ENCODE results near the gene STX8. TPM values are rescaled to one million over a fixed set of nuclear protein-coding genes. Genes with fewer than 3 reads are reported as not detected.

STX8 gene
- total RNA-seq, 2 donors from 2014 or later: 41.6 to 57.2 TPM

- intact Hi-C loops (cut with DNase I): no loop called here
- H3K4me3 ChIP-seq: no peak overlapping the region
- no peaks in the 10 kb centered on the region for H3K4me1 ChIP-seq
- no peaks in the 10 kb centered on the region for H3K36me3 ChIP-seq
- TF ChIP-seq CTCF (IDR thresholded peaks at IDR 0.05): no peak
- H3K27ac ChIP-seq: no peak overlapping the region
- no peak overlapping the region for H3K9ac ChIP-seq (ENCODE audit: low read depth in 2 of 2, low read length in 2 of 2)
- H3K9me3 ChIP-seq: no peaks in the 10 kb centered on the region
- H3K27me3 ChIP-seq: no peaks in the 10 kb centered on the region
- no peak for DNase-seq
These were observed 289.8 kb downstream of the STX8 start for GRCh38 chr17:9285602-9286427.

- DNase-seq: peak; percentile 38
- no peaks in the 10 kb centered on the region for H3K9me3 ChIP-seq
- H3K4me1 ChIP-seq: no peaks in the 10 kb centered on the region
- no peaks in the 10 kb centered on the region for H3K36me3 ChIP-seq
- intact Hi-C loops (cut with DNase I): no loop called here
- no peaks in the 10 kb centered on the region for H3K27me3 ChIP-seq
- no peak for TF ChIP-seq CTCF (IDR thresholded peaks at IDR 0.05)
- H3K27ac ChIP-seq: no peak overlapping the region
- H3K4me3 ChIP-seq: no peak overlapping the region
- no peak overlapping the region for H3K9ac ChIP-seq (ENCODE audit: low read depth in 2 of 2, low read length in 2 of 2)
These were observed 290.7 kb downstream of the STX8 start for GRCh38 chr17:9284884-9285283.

GRCh38 chr17:9283909-9284308 is 291.7 kb downstream of the STX8 start:
- intact Hi-C loops (cut with DNase I): no loop called here
- H3K4me1 ChIP-seq: no peaks in the 10 kb centered on the region
- no peak for DNase-seq
- TF ChIP-seq CTCF (IDR thresholded peaks at IDR 0.05): no peak
- H3K4me3 ChIP-seq: no peak overlapping the region
- H3K36me3 ChIP-seq: no peaks in the 10 kb centered on the region
- H3K27me3 ChIP-seq: no peaks in the 10 kb centered on the region
- H3K27ac ChIP-seq: no peak overlapping the region
- H3K9ac ChIP-seq (ENCODE audit: low read depth in 2 of 2, low read length in 2 of 2): no peak overlapping the region
- H3K9me3 ChIP-seq: no peaks in the 10 kb centered on the region

- H3K9me3 ChIP-seq: no peaks in the 10 kb centered on the region
- H3K9ac ChIP-seq (ENCODE audit: low read depth in 2 of 2, low read length in 2 of 2): no peak overlapping the region
- H3K4me3 ChIP-seq: no peak overlapping the region
- TF ChIP-seq CTCF (IDR thresholded peaks at IDR 0.05): no peak
- H3K27me3 ChIP-seq: no peaks in the 10 kb centered on the region
- no peaks in the 10 kb centered on the region for H3K4me1 ChIP-seq
- no peaks in the 10 kb centered on the region for H3K36me3 ChIP-seq
- no peak for DNase-seq
- H3K27ac ChIP-seq: no peak overlapping the region
- intact Hi-C loops (cut with DNase I): no loop called here
These were observed 295.7 kb downstream of the STX8 start for GRCh38 chr17:9279893-9280292.

- H3K27me3 ChIP-seq: no peaks in the 10 kb centered on the region
- DNase-seq: no peak
- TF ChIP-seq CTCF (IDR thresholded peaks at IDR 0.05): no peak
- intact Hi-C loops (cut with DNase I): no loop called here
- H3K9ac ChIP-seq (ENCODE audit: low read depth in 2 of 2, low read length in 2 of 2): no peak overlapping the region
- no peak overlapping the region for H3K27ac ChIP-seq
- H3K4me3 ChIP-seq: no peak overlapping the region
- H3K4me1 ChIP-seq: no peaks in the 10 kb centered on the region
- H3K36me3 ChIP-seq: no peaks in the 10 kb centered on the region
- H3K9me3 ChIP-seq: no peaks in the 10 kb centered on the region
These were observed 300.6 kb downstream of the STX8 start for GRCh38 chr17:9274973-9275372.
